Smooth muscle cell (in vitro differentiated cells): ENCODE data around the gene TAF1D. TPM values are rescaled to one million over a fixed set of nuclear protein-coding genes. Genes with fewer than 3 reads are reported as not detected.

ENCODE experiments used
- DNase-seq: peaks from one replicate; lab custom pipeline; 2025; ENCODE audit not compliant: unreplicated experiment; lab: John Stamatoyannopoulos, UW
- H2AFZ ChIP-seq: fragments of 200-600 bp; sonication (generic); 2 replicates; pipeline ENCODE4 v1.6.0; 2016; ENCODE audit warnings: antibody characterized with exemption, low read depth, mild to moderate bottlenecking
- H3F3A ChIP-seq: fragments of 200-600 bp; sonication (generic); 2 replicates; pipeline ENCODE4 v1.6.0; 2017; ENCODE audit warnings: antibody characterized with exemption, low read depth
- H3K27ac ChIP-seq: fragments of 200-600 bp; sonication (generic); 2 replicates; pipeline ENCODE4 v1.5.1; 2016; ENCODE audit warnings: low read depth, mild to moderate bottlenecking
- H3K27me3 ChIP-seq: fragments of 200-600 bp; sonication (generic); 2 replicates; pipeline ENCODE4 v1.6.1; 2016; ENCODE audit warnings: low read depth, mild to moderate bottlenecking
- H3K36me3 ChIP-seq: fragments of 200-600 bp; sonication (generic); 2 replicates; pipeline ENCODE4 v1.5.1; 2016; ENCODE audit warnings: low read depth
- H3K4me1 ChIP-seq: fragments of 200-600 bp; sonication (generic); 2 replicates; pipeline ENCODE4 v1.5.1; 2016; ENCODE audit warnings: low read depth
- H3K4me2 ChIP-seq: fragments of 200-600 bp; sonication (generic); 2 replicates; pipeline ENCODE4 v1.6.0; 2016; ENCODE audit warnings: mild to moderate bottlenecking
- H3K4me3 ChIP-seq: fragments of 200-600 bp; sonication (generic); 2 replicates; pipeline ENCODE4 v1.5.1; 2016; ENCODE audit warnings: mild to moderate bottlenecking
- H3K79me2 ChIP-seq: fragments of 200-600 bp; sonication (generic); 2 replicates; pipeline ENCODE4 v1.6.0; 2016; ENCODE audit warnings: low read depth, mild to moderate bottlenecking
- H3K9ac ChIP-seq: fragments of 200-600 bp; sonication (generic); 2 replicates; pipeline ENCODE4 v1.6.0; 2016; ENCODE audit warnings: low read depth
- H3K9me3 ChIP-seq: fragments of 200-600 bp; sonication (generic); replicated peaks from 2 replicates; pipeline ENCODE4 v1.5.1; 2016; ENCODE audit warnings: low read depth
- H4K20me1 ChIP-seq: fragments of 200-600 bp; sonication (generic); 2 replicates; pipeline ENCODE4 v1.6.0; 2016; ENCODE audit warnings: low read depth
- WGBS: methylation state at CpG from one replicate; pipeline ENCODE4 v1.1.7; 2016; ENCODE audit warnings: low lambda C conversion rate; 5-methylcytosine and 5-hydroxymethylcytosine counted together
- polyA plus RNA-seq: library from polyadenylated mRNA; unstranded; fragments of >200 nt; fragmentation: Nextera tagmentation; extraction: Ambion mirVana; gene quantifications from 2 replicates; pipeline ENCODE4 v1.2.1, GENCODE V29; 2016
- total RNA-seq: library from RNA; depleted of rRNA; stranded (reverse); fragments of >200 nt; gene quantifications from 2 replicates; pipeline ENCODE4 v1.2.3, GENCODE V29; 2014
- TF ChIP-seq, protein P1 (sequence below): fragments of 200-600 bp; sonication (generic); IDR thresholded peaks from 2 replicates; pipeline ENCODE4 v1.5.1; 2017; ENCODE audit warnings: borderline replicate concordance, mild to moderate bottlenecking, antibody characterized with exemption; ENCODE audit not compliant: insufficient read depth, poor library complexity, severe bottlenecking

TAF1D gene
- total and polyA plus RNA-seq, 2 experiments from 2014 or later: 36.9 to 216 TPM

DNA sequence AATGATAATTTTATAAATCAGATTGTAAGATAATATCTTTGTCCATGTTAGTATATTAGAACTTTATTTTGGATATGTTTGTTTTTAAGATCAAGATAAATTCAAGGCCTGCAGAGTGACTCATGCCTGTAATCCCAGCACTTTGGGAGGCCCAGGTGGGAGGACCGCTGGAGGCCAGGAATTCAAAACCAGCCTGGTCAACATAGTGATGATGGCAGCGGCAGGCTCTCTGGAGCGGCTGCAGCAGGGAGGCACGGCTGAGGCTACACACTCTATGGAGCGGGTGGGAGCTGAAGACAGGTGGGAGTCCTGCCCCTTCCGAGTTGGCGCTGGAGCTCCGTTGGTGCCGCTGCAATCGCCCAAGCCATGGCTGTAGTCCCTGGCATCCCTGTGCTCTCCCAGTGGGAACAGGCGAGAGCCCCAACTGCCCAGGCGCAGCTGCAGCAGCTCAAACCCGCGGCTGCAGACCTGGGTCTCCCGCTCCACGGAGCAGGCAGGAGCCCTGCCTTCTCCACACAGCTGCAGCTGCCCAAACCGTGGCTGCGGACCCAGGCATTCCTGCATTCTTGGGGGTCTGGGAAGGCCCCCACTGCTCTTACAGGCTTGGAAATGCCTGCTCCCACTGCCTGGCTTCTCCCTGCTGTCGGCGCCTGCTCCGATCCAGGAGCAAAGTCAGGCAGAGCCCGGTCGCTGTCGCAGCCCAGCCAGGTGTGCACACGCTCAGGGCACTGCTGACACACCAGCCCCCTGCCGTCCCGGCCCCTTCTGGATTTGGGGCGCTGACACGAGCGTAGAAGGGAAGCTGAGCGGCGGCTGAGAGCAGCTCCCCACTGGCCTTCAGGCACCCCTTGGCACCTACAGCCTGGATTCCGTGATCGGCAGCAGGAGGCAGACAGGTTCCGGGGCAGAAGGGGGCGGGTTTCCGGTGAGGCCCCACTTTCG, 16.9 kb upstream of the TAF1D start:
- Histone ChIP-seq H3K79me2 (no peaks in the 10 kb centered on the region), H3K36me3 (no peaks in the 10 kb centered on the region), H2AFZ (no peak overlapping the region), H3K27ac (no peak overlapping the region), H3F3A (no peaks in the 10 kb centered on the region), H3K4me3 (no peak overlapping the region), H4K20me1 (no peaks in the 10 kb centered on the region), H3K9ac (no peak overlapping the region), H3K4me1 (no peaks in the 10 kb centered on the region), H3K27me3 (no peaks in the 10 kb centered on the region), H3K9me3 (no peaks in the 10 kb centered on the region), H3K4me2 (no peak overlapping the region)
- DNase-seq: no peak
- 99% methylated on average over 38 of the region's 38 CpGs for WGBS
- TF ChIP-seq, protein P1, sequence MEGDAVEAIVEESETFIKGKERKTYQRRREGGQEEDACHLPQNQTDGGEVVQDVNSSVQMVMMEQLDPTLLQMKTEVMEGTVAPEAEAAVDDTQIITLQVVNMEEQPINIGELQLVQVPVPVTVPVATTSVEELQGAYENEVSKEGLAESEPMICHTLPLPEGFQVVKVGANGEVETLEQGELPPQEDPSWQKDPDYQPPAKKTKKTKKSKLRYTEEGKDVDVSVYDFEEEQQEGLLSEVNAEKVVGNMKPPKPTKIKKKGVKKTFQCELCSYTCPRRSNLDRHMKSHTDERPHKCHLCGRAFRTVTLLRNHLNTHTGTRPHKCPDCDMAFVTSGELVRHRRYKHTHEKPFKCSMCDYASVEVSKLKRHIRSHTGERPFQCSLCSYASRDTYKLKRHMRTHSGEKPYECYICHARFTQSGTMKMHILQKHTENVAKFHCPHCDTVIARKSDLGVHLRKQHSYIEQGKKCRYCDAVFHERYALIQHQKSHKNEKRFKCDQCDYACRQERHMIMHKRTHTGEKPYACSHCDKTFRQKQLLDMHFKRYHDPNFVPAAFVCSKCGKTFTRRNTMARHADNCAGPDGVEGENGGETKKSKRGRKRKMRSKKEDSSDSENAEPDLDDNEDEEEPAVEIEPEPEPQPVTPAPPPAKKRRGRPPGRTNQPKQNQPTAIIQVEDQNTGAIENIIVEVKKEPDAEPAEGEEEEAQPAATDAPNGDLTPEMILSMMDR: no peak

DNA sequence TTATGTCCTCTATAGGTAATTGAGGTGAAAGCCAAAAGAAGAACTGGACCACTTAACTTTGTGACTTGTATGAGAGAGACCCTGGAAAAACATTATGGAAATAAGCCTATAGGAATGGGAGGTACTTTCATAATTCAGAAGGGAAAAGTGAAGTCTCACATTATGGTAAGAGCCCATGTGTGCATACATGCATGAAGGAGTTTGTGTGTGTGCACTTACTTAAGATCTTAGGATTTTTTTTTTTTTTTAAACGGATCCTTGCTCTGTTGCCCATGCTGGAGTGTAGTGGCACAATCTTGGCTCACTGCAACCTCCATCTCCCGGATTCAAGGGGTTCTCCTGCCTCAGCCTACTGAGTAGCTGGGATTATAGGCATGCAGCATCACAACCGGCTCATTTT, 16.0 kb upstream of the TAF1D start:
- H3K9ac ChIP-seq: no peak overlapping the region
- H3F3A ChIP-seq: no peaks in the 10 kb centered on the region
- no peak overlapping the region for H3K4me3 ChIP-seq
- no peaks in the 10 kb centered on the region for H4K20me1 ChIP-seq
- no peaks in the 10 kb centered on the region for H3K79me2 ChIP-seq
- H3K36me3 ChIP-seq: no peaks in the 10 kb centered on the region
- TF ChIP-seq, protein P1: no peak
- no peak overlapping the region for H3K27ac ChIP-seq
- DNase-seq: no peak
- H2AFZ ChIP-seq: no peak overlapping the region
- WGBS: 95% methylated on average over 3 of the region's 3 CpGs
- no peaks in the 10 kb centered on the region for H3K27me3 ChIP-seq
- H3K4me1 ChIP-seq: no peaks in the 10 kb centered on the region
- no peaks in the 10 kb centered on the region for H3K9me3 ChIP-seq
- no peak overlapping the region for H3K4me2 ChIP-seq

DNA sequence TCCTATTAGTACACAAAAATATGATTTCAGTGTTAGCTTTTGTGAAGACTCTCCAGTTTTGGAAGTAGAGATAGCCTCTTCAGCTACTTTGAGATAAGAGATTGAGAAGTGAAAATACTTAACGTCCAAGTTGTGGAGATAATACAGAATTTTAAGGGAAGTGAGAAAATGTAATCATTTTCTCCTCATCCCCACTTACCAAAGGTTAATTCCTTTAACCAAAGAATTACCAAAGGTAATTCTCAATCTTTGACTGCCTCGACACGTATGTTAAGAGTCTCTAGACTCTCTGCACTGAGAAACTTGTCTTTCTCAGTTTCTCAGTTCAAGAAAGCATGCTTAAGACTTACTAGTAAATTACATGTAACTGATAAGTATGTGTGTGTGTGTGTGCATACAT, 15.5 kb upstream of the TAF1D start:
- Histone ChIP-seq H4K20me1 (no peaks in the 10 kb centered on the region), H3K9me3 (no peaks in the 10 kb centered on the region), H3K27ac (no peak overlapping the region), H3K36me3 (no peaks in the 10 kb centered on the region), H3K79me2 (no peaks in the 10 kb centered on the region), H2AFZ (no peak overlapping the region), H3K4me2 (no peak overlapping the region), H3K4me3 (no peak overlapping the region), H3F3A (no peaks in the 10 kb centered on the region), H3K4me1 (no peaks in the 10 kb centered on the region), H3K9ac (no peak overlapping the region), H3K27me3 (no peaks in the 10 kb centered on the region)
- WGBS: 89% methylated on average over 3 of the region's 3 CpGs
- TF ChIP-seq, protein P1: no peak
- no peak for DNase-seq
